HG03159 (cell line): Measurements from ENCODE around the gene FHL1.

Experiments used
- ATAC-seq: cut with Tn5 transposase; IDR thresholded peaks from one replicate; pipeline ENCODE4 v1.9.1; 2021; ENCODE audit warnings: mild to moderate bottlenecking, moderate library complexity; ENCODE audit not compliant: unreplicated experiment

Gene FHL1

DNA sequence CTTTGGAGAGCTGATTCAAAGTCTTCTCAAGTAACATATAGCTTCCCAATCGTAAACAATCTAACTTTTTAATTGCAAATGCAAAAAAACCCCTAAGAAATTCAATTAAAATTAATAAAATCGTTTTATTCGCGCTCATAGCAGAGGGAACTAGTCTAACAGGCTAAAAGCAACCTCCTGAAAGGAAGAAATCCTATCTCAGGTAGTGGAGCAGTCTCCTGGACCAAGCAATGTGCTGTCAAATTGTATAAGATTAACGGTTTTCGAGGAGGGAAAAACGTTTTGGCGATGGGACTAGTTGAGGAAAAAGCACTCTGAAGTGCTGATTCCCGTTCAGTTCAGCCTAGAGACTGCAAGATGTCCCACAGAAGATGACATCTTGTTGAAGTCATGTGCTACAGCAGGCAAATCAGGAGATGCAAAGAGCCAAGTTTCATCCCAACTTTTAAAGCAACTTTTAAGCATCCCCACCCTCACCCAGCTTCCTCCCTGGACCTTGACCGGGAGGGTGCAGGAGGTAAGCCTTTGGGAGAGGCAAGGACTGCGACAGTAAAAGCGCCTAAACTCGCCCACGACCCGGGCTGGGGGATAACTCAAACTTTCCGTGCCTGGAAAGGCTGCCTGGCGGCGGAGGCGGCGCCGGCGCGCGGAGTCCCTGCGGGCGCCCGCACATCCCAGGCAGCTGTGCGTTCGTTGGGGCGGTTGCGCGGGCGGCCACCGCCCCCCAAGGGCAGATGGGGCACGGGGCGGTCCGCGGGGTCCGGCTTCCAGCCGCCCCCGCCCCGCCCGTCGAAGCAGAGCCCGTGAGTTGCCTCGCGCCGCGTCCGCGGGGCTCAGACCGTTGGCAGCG, 103.1 kb downstream of the FHL1 start:
- ATAC-seq: peak; percentile 22

DNA sequence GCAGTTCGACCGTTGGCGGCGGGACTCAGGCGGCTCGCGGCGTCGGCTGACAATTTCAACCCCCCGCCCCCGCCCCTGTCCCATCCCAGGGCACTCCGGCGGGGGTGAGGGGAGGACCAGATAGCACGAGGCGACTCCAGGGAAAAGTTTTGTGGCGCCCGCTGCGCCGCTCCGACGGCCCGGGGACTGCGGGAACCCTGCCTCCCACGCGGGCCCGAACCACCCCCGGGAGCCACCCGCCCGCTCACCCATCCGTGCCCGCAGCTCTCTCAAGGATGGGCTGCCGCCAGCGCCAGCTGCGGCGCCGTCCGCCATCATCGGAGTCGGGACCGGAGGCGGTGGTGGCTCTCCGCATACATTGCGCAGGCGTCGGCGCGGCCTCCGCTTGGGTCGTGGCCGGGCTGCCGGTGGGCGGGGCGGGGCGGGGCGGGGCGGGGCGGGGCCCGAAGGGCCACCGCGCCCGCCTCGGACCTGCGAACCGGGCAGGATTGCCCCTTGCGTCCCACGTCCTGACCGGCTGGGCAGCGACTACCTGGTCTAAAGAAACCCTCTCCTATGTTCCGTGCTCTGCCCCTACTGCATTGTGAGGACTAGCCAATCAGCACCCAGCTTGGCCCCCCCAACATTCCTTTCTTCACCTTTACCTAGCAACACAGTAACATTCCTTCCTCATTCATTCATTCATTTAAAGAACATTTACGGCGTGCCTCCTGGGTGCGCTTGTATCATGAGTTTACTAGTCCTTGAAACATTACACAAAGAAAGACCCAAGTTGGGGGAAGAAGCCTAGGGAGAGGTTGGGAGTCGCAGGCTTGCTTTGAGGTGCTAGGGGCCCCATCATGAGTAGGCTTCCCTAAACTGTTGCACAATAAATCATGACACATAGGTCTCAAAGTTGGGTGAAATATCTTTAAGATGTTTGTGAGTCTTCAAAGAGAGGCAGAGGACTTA, 104.0 kb downstream of the FHL1 start, which contains the start of gene MAP7D3:
Gene MAP7D3, minus strand, starts transcription at position 360 of the 951 bp plus-strand sequence. Its CDS starts 42 bp downstream, at position 318.
- peak; percentile 87 for ATAC-seq

DNA sequence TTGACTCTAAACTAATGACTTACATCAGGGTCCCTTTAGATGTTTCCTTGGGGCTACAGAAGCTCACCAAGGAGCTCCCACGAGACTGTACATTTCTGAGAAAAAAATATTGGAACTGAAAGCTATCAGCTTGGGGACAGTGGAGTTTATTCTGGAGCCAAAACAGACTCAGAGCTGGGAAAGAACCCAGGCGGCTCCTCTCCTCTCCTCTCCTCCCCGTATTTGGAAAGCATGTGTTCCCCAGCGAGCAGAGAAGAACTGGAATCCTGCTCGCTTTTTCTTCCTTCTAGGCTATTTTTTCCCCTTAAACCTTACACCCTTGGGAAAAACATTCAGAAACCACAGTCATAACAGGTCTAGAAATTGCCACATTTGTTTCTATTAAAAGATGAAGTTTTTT, 108.2 kb downstream of the FHL1 start:
- ATAC-seq: no peak

DNA sequence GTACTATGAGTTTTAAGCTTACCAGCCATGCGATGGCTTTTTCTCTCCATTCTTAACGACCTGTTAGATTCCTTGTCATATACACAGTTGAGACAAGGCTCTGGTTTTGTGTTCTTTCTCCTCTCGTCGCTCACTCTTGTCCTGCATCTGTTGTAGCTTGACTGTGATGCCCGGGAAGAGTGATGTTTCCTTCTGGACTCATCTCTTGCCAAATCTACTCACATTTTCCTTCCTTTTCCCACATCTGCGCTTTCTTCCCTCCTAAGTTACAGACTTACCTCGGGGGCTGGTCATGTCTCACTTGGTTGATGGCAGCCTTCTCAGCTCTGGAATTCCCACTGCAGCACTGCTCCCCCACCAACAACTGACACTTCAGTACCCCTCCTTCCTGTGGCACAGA, 108.7 kb downstream of the FHL1 start:
- ATAC-seq: no peak

DNA sequence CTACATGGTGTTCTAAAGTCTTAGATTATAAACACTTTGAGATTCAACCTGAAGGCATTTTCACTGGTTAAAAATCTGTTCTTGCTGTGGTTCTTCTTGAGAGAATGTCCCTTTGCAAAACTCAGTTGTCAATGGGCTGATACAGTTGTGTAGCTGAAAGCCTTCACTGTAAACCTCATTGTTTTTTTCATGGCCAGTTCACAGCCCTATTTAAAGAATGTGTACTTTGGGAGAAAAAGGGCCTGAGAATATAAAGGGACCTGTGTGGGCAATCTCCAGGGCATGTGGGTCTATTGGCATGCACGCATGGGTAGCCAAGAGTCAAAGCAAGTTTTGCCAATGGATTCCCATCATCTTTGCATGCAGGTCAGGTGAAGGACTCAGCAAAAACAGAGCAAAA, 111.6 kb downstream of the FHL1 start:
- ATAC-seq: no peak

DNA sequence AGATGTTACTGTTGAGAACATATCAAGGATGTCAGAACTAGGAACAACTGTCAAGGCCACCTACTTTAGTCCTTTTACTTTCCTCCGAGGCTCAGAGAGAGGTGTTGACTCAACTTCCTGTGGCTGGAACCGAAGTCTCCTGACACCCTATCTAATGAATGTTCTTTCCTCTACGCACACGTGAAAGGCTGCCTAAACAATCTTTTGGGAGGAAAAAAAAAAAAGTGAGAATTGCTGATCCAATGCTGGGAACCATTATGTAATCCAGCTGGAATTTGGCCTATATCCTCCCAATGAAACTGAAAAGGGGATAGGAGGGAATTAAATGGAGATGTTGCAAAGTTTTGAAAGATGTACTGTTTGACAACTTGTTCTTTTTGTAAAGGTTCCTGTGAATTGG, 112.2 kb downstream of the FHL1 start:
- no peak for ATAC-seq

DNA sequence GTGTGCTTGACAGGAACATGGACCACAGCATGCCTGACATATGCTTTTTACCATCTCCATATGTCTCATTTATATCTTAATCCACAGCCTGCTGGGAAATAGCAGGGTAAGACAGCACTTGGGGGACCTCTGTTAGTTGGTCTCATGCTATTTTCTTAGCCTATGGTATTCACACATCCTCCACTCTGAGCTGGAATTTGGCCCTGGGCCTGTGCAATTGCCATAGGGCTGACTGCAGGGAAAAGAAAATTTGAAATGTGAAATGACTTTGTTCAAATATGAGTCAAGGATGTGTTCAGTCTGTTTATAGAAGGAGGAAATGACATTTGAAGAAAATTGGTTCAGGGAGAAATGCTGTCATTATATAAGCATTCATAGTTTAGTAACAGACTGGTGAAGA, 113.4 kb downstream of the FHL1 start:
- no peak for ATAC-seq
